ENCODE results near the gene REELD1.

REELD1 gene

DNA sequence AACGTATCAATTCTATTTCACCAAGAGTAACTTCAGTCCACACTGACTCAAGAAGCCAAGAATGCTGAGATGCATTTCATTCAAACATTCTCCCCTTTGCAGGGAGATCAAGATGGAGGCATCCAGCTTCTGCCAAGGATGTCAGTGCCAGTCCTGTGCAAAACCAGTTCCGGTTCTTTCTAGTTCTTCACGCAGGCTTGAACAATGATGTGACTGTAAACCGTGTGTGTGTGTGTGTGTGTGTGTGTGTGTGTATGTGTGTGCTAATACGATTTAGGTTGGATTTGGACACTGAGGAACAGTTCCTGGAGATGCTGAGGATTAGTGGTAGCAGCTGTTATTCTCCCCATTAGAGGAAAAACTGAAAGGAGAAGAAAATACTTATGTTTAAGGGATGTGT is at the start of gene REELD1:
Gene REELD1, plus strand, starts transcription at position 301 of the 400 bp plus-strand sequence. CDS start 2,415 bp downstream, outside the sequence.
- H3K4me1 ChIP-seq: no peaks in the 10 kb centered on the region
- no peaks in the 10 kb centered on the region for H3K36me3 ChIP-seq
- H3K27ac ChIP-seq: no peak within 1 kb of the TSS
- TF ChIP-seq, protein P1, sequence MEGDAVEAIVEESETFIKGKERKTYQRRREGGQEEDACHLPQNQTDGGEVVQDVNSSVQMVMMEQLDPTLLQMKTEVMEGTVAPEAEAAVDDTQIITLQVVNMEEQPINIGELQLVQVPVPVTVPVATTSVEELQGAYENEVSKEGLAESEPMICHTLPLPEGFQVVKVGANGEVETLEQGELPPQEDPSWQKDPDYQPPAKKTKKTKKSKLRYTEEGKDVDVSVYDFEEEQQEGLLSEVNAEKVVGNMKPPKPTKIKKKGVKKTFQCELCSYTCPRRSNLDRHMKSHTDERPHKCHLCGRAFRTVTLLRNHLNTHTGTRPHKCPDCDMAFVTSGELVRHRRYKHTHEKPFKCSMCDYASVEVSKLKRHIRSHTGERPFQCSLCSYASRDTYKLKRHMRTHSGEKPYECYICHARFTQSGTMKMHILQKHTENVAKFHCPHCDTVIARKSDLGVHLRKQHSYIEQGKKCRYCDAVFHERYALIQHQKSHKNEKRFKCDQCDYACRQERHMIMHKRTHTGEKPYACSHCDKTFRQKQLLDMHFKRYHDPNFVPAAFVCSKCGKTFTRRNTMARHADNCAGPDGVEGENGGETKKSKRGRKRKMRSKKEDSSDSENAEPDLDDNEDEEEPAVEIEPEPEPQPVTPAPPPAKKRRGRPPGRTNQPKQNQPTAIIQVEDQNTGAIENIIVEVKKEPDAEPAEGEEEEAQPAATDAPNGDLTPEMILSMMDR (IDR thresholded peaks at IDR 0.05): no peak
- DNase-seq: no peak
- no peaks in the 10 kb centered on the region for H3K9me3 ChIP-seq
- no peaks in the 10 kb centered on the region for H3K27me3 ChIP-seq
- H3K4me3 ChIP-seq: no peak within 1 kb of the TSS
- intact Hi-C loops (cut with DNase I; ENCODE audit: low total_unique reads): no loop called here

DNA sequence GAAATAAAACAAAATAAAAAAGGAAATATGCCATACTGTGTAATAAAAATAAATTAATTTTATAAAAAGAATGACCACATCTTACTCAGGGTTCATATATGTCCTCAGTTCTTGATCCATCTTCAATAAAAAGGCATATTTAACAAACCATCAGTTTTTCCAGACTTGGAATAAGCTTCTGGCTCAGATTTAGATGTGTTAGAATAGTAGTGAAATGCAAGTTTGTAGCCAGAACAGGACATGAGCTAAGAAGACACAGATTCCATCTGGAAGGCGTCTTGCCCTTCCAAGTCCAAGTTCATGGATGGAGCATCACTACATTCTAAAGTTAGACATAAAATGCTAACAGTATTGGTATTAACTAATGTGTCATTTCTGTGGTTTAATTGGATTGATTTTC is 49.1 kb upstream of the REELD1 start:
- Histone ChIP-seq H3K9me3 (peaks cover 0 to 7% (median 6%) of the 10 kb centered on the region in 3 donors), H3K27ac (no peak overlapping the region), H3K4me3 (no peak overlapping the region), H3K4me1 (no peaks in the 10 kb centered on the region), H3K36me3 (no peaks in the 10 kb centered on the region), H3K27me3 (no peaks in the 10 kb centered on the region)
- DNase-seq: no peak
- TF ChIP-seq, protein P1 (IDR thresholded peaks at IDR 0.05): no peak
- intact Hi-C loops (cut with DNase I; ENCODE audit: low total_unique reads): no loop called here

DNA sequence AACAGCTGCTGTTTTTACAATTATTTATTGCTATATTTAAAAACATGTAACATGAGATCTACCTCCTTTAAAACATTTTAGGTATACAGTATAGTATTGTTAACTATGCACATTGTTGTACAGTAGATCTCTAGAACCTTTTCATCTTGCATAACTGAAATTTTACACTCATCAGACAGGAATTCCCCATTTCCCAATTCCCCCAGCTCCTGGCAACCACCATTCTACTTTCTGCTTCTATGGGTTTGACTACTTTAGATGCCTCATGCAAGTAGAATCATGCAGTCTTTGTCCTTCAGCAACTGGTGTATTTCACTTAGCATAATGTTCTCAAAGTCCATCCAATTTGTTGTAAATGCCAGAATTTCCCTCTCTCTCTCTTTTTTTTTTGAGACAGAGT is 48.5 kb upstream of the REELD1 start:
- peaks cover 0 to 7% (median 6%) of the 10 kb centered on the region in 3 donors for H3K9me3 ChIP-seq
- intact Hi-C loops (cut with DNase I; ENCODE audit: low total_unique reads): no loop called here
- H3K36me3 ChIP-seq: no peaks in the 10 kb centered on the region
- no peak for DNase-seq
- no peaks in the 10 kb centered on the region for H3K27me3 ChIP-seq
- no peaks in the 10 kb centered on the region for H3K4me1 ChIP-seq
- no peak overlapping the region for H3K27ac ChIP-seq
- no peak overlapping the region for H3K4me3 ChIP-seq
- TF ChIP-seq, protein P1 (IDR thresholded peaks at IDR 0.05): no peak

DNA sequence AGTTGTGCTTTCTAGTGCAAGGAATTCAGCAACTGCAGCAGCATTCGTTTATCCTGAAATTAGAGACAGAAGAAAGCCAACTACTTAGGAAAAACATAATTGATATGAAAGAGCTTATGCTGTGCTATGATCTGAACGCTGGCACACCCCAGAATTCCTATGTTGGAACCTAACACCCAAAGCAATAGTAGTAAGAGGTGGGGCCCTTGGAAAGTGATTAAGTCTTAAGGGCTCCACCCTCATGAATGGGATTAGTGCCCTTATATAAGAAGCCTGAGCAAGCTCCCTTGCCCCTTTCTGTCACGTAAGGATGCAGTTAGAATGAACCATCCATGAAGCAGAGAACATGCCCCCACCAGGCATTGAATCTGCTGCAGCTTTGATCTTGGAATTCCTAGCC is 44.2 kb upstream of the REELD1 start:
- no peaks in the 10 kb centered on the region for H3K4me1 ChIP-seq
- no peaks in the 10 kb centered on the region for H3K36me3 ChIP-seq
- no peaks in the 10 kb centered on the region for H3K9me3 ChIP-seq
- H3K27me3 ChIP-seq: no peaks in the 10 kb centered on the region
- H3K27ac ChIP-seq: no peak overlapping the region
- intact Hi-C loops (cut with DNase I; ENCODE audit: low total_unique reads): loop anchor here (10.0 kb wide), 2 partner anchors 225 to 555 kb away; partner anchors contain the start of gene MMAA
- TF ChIP-seq, protein P1 (IDR thresholded peaks at IDR 0.05): no peak
- no peak for DNase-seq
- H3K4me3 ChIP-seq: no peak overlapping the region

- H3K4me1 ChIP-seq: peaks cover 0 to 35% (median 22%) of the 10 kb centered on the region in 4 donors
- no peaks in the 10 kb centered on the region for H3K27me3 ChIP-seq
- H3K27ac ChIP-seq: peak within 1 kb of the TSS; percentile 89 to 97
- intact Hi-C loops (cut with DNase I; ENCODE audit: low total_unique reads): loop anchor here (10.0 kb wide), 2 partner anchors 231 to 561 kb away; partner anchors contain the start of gene MMAA
- peak within 1 kb of the TSS; percentile 91 to 95 for H3K4me3 ChIP-seq
- no peaks in the 10 kb centered on the region for H3K9me3 ChIP-seq
- DNase-seq: peak; percentile 81 to 91
- TF ChIP-seq, protein P1 (IDR thresholded peaks at IDR 0.05): peak; percentile 16 to 24
- H3K36me3 ChIP-seq: no peaks in the 10 kb centered on the region
Observed at GRCh38 chr4:146175541-146176453, 38.5 kb upstream of the REELD1 start, which contains the start of gene LSM6. LSM6 (plus strand) TSS chr4:146175718; CDS start chr4:146182922, 7,204 bp downstream.
